HCT116 (cell line): ENCODE data around the gene CCSER1. TPM values are rescaled to one million over a fixed set of nuclear protein-coding genes. Genes with fewer than 3 reads are reported as not detected.

Experiments
- ATAC-seq: fragments of 200-7000 bp; cut with Tn5 transposase; 2 replicates; pipeline ENCODE4 v1.9.1; 2020; ENCODE audit warnings: mild to moderate bottlenecking, moderate library complexity
- BruUV-seq: library from RNA; stranded (reverse); fragments of 400-500 nt; replicated peaks from 2 replicates; lab custom pipeline; 2021; lab: Mats Ljungman, UMichigan
- CTCF ChIA-PET: fragments of 300-600 bp; sonication (Branson Sonifier 250); formaldehyde crosslinking; loops from one replicate; lab custom pipeline; 2021; ENCODE audit warnings: antibody characterized with exemption; lab: Charles Lee
- POLR2A ChIA-PET: fragments of 300-600, 350-600 bp; sonication (Branson Sonifier 250); formaldehyde crosslinking; loops from one replicate; lab custom pipeline; 2021; ENCODE audit warnings: antibody characterized with exemption; lab: Charles Lee
- RAD21 ChIA-PET, 2 experiments: fragments of 300-600 bp; sonication (Branson Sonifier 250); formaldehyde crosslinking; loops; one replicate each; lab custom pipeline; 2023; ENCODE audit warnings: low total read pairs in 2 of 2; ENCODE audit not compliant: uncharacterized antibody in 2 of 2, unreplicated experiment in 2 of 2, low non-redundant PET in 1 of 2; lab: Charles Lee
- DNase-seq: peaks from one replicate; pipeline ENCODE4 v3.0.0-alpha.2; 2010; ENCODE audit warnings: low read depth, low spot score
- H2AFZ ChIP-seq: fragments of 200-600 bp; shearing (Covaris generic), sonication (generic); 2 replicates; pipeline ENCODE4 v1.6.1; 2017; ENCODE audit warnings: low read depth, mixed run types, mixed read lengths, antibody characterized with exemption, low read length; ENCODE audit not compliant: poor library complexity, severe bottlenecking
- H3K27ac ChIP-seq: 2 replicates; pipeline ENCODE4 v1.5.1; 2012; ENCODE audit warnings: low read depth, low read length
- H3K27me3 ChIP-seq: fragments of 200-600 bp; sonication (generic); 2 replicates; pipeline ENCODE4 v1.6.1; 2016; ENCODE audit warnings: mixed run types, low read length, mixed read lengths; ENCODE audit not compliant: insufficient read depth
- H3K36me3 ChIP-seq, 2 experiments: fragments of 200-500 bp in 1 of 2; fragments of 200-600 bp in 1 of 2; sonication (Bioruptor generic) in 1 of 2; sonication (generic) in 1 of 2; 2 replicates each; pipeline versions ENCODE4 v1.5.1 to v1.6.1; 2014 to 2016; ENCODE audit warnings: low read length in 2 of 2, inconsistent platforms in 1 of 2, mixed read lengths in 1 of 2, mixed run types in 1 of 2; ENCODE audit not compliant: insufficient read depth in 2 of 2, control insufficient read depth in 1 of 2
- H3K4me1 ChIP-seq, 2 experiments: fragments of 200-600 bp in 1 of 2; sonication (generic) in 1 of 2; 2 replicates each; pipeline versions ENCODE4 v1.5.1 to v1.6.1; 2012 to 2017; ENCODE audit warnings: low read length in 2 of 2, inconsistent platforms in 1 of 2, mild to moderate bottlenecking in 1 of 2, mixed read lengths in 1 of 2, mixed run types in 1 of 2, moderate library complexity in 1 of 2; ENCODE audit not compliant: insufficient read depth in 2 of 2, control insufficient read depth in 1 of 2
- H3K4me2 ChIP-seq: fragments of 200-600 bp; sonication (generic); 2 replicates; pipeline ENCODE4 v1.6.1; 2017; ENCODE audit warnings: mixed run types, low read length, mixed read lengths
- H3K4me3 ChIP-seq, 2 experiments: fragments of 200-600 bp in 1 of 2; sonication (generic) in 1 of 2; replicated peaks in 1 of 2; 2 replicates each; pipeline ENCODE4 v1.5.1; 2011 to 2016; ENCODE audit warnings: low read length in 2 of 2, control low read depth in 1 of 2, low read depth in 1 of 2, mild to moderate bottlenecking in 1 of 2, mixed read lengths in 1 of 2, mixed run types in 1 of 2
- H3K79me2 ChIP-seq: fragments of 200-600 bp; sonication (generic); 2 replicates; pipeline ENCODE4 v1.6.1; 2017; ENCODE audit warnings: mild to moderate bottlenecking, mixed run types, low read length, moderate library complexity, mixed read lengths; ENCODE audit not compliant: insufficient read depth
- H3K9ac ChIP-seq: fragments of 200-600 bp; sonication (generic); 2 replicates; pipeline ENCODE4 v1.6.1; 2016; ENCODE audit warnings: low read length, mixed read lengths
- H3K9me2 ChIP-seq: fragments of 200-600 bp; sonication (generic), shearing (Covaris generic); 2 replicates; pipeline ENCODE4 v1.6.1; 2017; ENCODE audit warnings: mixed run types, mild to moderate bottlenecking, moderate library complexity; ENCODE audit not compliant: insufficient read depth
- H3K9me3 ChIP-seq, 2 experiments: fragments of 200-500 bp in 1 of 2; fragments of 200-600 bp in 1 of 2; sonication (Bioruptor generic) in 1 of 2; sonication (generic) in 1 of 2; 2 replicates each; pipeline ENCODE4 v1.6.1; 2014 to 2017; ENCODE audit warnings: low read length in 2 of 2, mixed read lengths in 2 of 2, inconsistent platforms in 1 of 2, low read depth in 1 of 2, mild to moderate bottlenecking in 1 of 2, mixed run types in 1 of 2, moderate library complexity in 1 of 2; ENCODE audit not compliant: control insufficient read depth in 1 of 2, insufficient read depth in 1 of 2
- H4K20me1 ChIP-seq: fragments of 200-600 bp; sonication (generic), shearing (Covaris generic); 2 replicates; pipeline ENCODE4 v1.6.1; 2017; ENCODE audit warnings: mixed run types, mild to moderate bottlenecking, moderate library complexity; ENCODE audit not compliant: insufficient read depth
- CBX3 ChIP-seq: IDR thresholded peaks from 2 replicates; pipeline ENCODE4 v1.6.1; 2012; ENCODE audit warnings: low read depth
- CEBPB ChIP-seq: IDR thresholded peaks from 2 replicates; pipeline ENCODE4 v1.6.1; 2012; ENCODE audit warnings: low read depth
- EGR1 ChIP-seq: IDR thresholded peaks from 2 replicates; pipeline ENCODE4 v1.6.1; 2012; ENCODE audit warnings: low read depth
- JUND ChIP-seq: IDR thresholded peaks from 2 replicates; pipeline ENCODE4 v1.6.1; 2012
- POLR2AphosphoS5 ChIP-seq: IDR thresholded peaks from 2 replicates; pipeline ENCODE4 v1.6.1; 2011; ENCODE audit warnings: mild to moderate bottlenecking, low read depth, low read length, moderate library complexity
- TCF7L2 ChIP-seq: IDR thresholded peaks from 2 replicates; pipeline ENCODE4 v1.7.0; 2011; ENCODE audit warnings: borderline replicate concordance, inconsistent platforms; ENCODE audit not compliant: insufficient read depth, insufficient read length; ENCODE audit errors: extremely low read depth
- YY1 ChIP-seq: IDR thresholded peaks from 2 replicates; pipeline ENCODE4 v1.6.1; 2011; ENCODE audit warnings: low read length, low read depth, moderate library complexity, mild to moderate bottlenecking; ENCODE audit not compliant: insufficient replicate concordance; ENCODE audit errors: extremely low read depth
- intact Hi-C: fragments of 100-400 bp; cut with micrococcal nuclease; formaldehyde crosslinking; loops from 2 replicates; pipeline ENCODE4 v1.10.0; 2022
- total RNA-seq: library from RNA; stranded (reverse); gene quantifications from one replicate; pipeline ENCODE4 v1.2.1, GENCODE V29; 2021; ENCODE audit not compliant: unreplicated experiment
- TF ChIP-seq, protein P1 (sequence below), 3 experiments: fragments of 200-600 bp in 1 of 3; sonication (generic) in 1 of 3; IDR thresholded peaks in 2 of 3; conservative IDR thresholded peaks in 1 of 3; 2 replicates each; pipeline ENCODE4 v1.5.1; 2012 to 2017; ENCODE audit warnings: low read depth in 2 of 3, low read length in 2 of 3, antibody characterized with exemption in 1 of 3, borderline replicate concordance in 1 of 3, control low read depth in 1 of 3, mild to moderate bottlenecking in 1 of 3, mixed read lengths in 1 of 3, mixed run types in 1 of 3, moderate library complexity in 1 of 3; ENCODE audit not compliant: insufficient read depth in 1 of 3
- TF ChIP-seq, protein P2 (sequence below): IDR thresholded peaks from 2 replicates; pipeline ENCODE4 v1.6.1; 2011; ENCODE audit warnings: mild to moderate bottlenecking, low read length, moderate library complexity; ENCODE audit not compliant: insufficient replicate concordance; ENCODE audit errors: extremely low read depth
- TF ChIP-seq, protein P3 (sequence below): IDR thresholded peaks from 2 replicates; pipeline ENCODE4 v1.6.1; 2012; ENCODE audit warnings: low read depth

CCSER1 gene
- total RNA-seq, 1 experiment from 2014 or later: 6.7 TPM

DNA sequence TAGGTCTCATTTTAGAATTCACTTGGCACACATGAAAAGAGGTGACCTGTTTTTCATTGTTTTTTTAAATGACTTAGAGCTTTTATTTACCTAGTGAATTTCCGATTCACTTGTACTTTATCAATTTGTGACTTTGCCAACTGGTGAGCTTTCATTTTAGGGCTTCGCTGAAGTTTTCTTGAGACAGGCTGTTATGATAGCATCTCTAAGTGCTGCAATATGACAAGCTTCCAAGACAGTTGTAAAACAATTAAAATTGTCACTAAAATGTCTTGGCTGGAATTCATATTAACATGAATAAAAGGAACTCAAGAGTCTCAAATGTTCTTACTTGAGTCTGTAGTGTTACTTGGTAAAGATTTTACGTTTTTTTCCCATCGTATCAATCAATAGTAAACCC lies 1344.9 kb downstream of the CCSER1 start:
- ATAC-seq (no peak), DNase-seq (no peak)
- BruUV-seq: no TSS peak
- Histone ChIP-seq H4K20me1 (no peaks in the 10 kb centered on the region), H3K27me3 (no peaks in the 10 kb centered on the region), H3K79me2 (no peaks in the 10 kb centered on the region), H3K9me3 (no peaks in the 10 kb centered on the region), H3K4me1 (no peaks in the 10 kb centered on the region), H3K9ac (no peak overlapping the region), H3K9me2 (no peaks in the 10 kb centered on the region), H3K36me3 (no peaks in the 10 kb centered on the region), H3K27ac (no peak overlapping the region), H2AFZ (no peak overlapping the region), H3K4me3 (no peak overlapping the region), H3K4me2 (no peak overlapping the region)
- CTCF ChIA-PET: no interaction called here
- RAD21 ChIA-PET: no interaction called here
- intact Hi-C loops: no loop called here
- TF ChIP-seq CEBPB (no peak), EGR1 (no peak), TCF7L2 (no peak), JUND (no peak)
- TF ChIP-seq, protein P1, sequence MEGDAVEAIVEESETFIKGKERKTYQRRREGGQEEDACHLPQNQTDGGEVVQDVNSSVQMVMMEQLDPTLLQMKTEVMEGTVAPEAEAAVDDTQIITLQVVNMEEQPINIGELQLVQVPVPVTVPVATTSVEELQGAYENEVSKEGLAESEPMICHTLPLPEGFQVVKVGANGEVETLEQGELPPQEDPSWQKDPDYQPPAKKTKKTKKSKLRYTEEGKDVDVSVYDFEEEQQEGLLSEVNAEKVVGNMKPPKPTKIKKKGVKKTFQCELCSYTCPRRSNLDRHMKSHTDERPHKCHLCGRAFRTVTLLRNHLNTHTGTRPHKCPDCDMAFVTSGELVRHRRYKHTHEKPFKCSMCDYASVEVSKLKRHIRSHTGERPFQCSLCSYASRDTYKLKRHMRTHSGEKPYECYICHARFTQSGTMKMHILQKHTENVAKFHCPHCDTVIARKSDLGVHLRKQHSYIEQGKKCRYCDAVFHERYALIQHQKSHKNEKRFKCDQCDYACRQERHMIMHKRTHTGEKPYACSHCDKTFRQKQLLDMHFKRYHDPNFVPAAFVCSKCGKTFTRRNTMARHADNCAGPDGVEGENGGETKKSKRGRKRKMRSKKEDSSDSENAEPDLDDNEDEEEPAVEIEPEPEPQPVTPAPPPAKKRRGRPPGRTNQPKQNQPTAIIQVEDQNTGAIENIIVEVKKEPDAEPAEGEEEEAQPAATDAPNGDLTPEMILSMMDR (IDR thresholded peaks at IDR 0.05 in 2 of 3, conservative IDR thresholded peaks at IDR 0.05 in 1 of 3; ENCODE audit: borderline replicate concordance in 1 of 3, insufficient read depth in 1 of 3, low read depth in 2 of 3, low read length in 2 of 3): no peak
- POLR2A ChIA-PET: no interaction called here

DNA sequence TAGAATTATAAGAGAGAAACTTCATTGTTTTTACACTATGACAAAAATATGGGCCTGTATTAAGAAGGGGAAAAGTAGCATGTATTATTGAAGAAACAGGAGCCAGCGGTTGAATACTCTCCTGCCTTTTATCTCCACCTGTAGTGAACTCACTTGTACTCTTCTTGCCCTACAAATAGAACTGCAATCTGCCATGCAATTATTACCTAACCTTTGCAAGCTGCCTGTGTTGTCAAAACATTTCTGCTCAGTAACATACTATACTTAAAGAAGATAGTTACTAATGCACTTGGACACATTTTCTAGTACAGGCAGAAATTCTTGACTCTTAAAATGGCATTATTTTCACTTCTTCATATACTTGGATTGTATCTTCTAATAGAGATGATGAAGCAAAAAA lies 1358.2 kb downstream of the CCSER1 start:
- Histone ChIP-seq H3K4me1 (no peaks in the 10 kb centered on the region), H3K9ac (no peak overlapping the region), H3K79me2 (no peaks in the 10 kb centered on the region), H3K4me3 (no peak overlapping the region), H4K20me1 (no peaks in the 10 kb centered on the region; the same call in 1 of the 2 replicates), H3K9me2 (no peaks in the 10 kb centered on the region), H3K27me3 (no peaks in the 10 kb centered on the region), H3K36me3 (no peaks in the 10 kb centered on the region), H3K4me2 (no peak overlapping the region), H2AFZ (no peak overlapping the region), H3K9me3 (no peaks in the 10 kb centered on the region), H3K27ac (no peak overlapping the region)
- POLR2A ChIA-PET: no interaction called here
- ATAC-seq: no peak
- CTCF ChIA-PET: no interaction called here
- RAD21 ChIA-PET: no interaction called here
- intact Hi-C loops: no loop called here
- no peak for DNase-seq
- no TSS peak for BruUV-seq
- no peak for TF ChIP-seq POLR2AphosphoS5
- no peak for TF ChIP-seq YY1
- TF ChIP-seq, protein P2, sequence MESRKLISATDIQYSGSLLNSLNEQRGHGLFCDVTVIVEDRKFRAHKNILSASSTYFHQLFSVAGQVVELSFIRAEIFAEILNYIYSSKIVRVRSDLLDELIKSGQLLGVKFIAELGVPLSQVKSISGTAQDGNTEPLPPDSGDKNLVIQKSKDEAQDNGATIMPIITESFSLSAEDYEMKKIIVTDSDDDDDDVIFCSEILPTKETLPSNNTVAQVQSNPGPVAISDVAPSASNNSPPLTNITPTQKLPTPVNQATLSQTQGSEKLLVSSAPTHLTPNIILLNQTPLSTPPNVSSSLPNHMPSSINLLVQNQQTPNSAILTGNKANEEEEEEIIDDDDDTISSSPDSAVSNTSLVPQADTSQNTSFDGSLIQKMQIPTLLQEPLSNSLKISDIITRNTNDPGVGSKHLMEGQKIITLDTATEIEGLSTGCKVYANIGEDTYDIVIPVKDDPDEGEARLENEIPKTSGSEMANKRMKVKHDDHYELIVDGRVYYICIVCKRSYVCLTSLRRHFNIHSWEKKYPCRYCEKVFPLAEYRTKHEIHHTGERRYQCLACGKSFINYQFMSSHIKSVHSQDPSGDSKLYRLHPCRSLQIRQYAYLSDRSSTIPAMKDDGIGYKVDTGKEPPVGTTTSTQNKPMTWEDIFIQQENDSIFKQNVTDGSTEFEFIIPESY: no peak
- TF ChIP-seq, protein P3, sequence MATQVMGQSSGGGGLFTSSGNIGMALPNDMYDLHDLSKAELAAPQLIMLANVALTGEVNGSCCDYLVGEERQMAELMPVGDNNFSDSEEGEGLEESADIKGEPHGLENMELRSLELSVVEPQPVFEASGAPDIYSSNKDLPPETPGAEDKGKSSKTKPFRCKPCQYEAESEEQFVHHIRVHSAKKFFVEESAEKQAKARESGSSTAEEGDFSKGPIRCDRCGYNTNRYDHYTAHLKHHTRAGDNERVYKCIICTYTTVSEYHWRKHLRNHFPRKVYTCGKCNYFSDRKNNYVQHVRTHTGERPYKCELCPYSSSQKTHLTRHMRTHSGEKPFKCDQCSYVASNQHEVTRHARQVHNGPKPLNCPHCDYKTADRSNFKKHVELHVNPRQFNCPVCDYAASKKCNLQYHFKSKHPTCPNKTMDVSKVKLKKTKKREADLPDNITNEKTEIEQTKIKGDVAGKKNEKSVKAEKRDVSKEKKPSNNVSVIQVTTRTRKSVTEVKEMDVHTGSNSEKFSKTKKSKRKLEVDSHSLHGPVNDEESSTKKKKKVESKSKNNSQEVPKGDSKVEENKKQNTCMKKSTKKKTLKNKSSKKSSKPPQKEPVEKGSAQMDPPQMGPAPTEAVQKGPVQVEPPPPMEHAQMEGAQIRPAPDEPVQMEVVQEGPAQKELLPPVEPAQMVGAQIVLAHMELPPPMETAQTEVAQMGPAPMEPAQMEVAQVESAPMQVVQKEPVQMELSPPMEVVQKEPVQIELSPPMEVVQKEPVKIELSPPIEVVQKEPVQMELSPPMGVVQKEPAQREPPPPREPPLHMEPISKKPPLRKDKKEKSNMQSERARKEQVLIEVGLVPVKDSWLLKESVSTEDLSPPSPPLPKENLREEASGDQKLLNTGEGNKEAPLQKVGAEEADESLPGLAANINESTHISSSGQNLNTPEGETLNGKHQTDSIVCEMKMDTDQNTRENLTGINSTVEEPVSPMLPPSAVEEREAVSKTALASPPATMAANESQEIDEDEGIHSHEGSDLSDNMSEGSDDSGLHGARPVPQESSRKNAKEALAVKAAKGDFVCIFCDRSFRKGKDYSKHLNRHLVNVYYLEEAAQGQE: no peak
- no peak for TF ChIP-seq CEBPB
- no peak for TF ChIP-seq JUND
- TF ChIP-seq CBX3: no peak
